ENCODE results near the gene UGT1A3.

The UGT1A3 gene

DNA sequence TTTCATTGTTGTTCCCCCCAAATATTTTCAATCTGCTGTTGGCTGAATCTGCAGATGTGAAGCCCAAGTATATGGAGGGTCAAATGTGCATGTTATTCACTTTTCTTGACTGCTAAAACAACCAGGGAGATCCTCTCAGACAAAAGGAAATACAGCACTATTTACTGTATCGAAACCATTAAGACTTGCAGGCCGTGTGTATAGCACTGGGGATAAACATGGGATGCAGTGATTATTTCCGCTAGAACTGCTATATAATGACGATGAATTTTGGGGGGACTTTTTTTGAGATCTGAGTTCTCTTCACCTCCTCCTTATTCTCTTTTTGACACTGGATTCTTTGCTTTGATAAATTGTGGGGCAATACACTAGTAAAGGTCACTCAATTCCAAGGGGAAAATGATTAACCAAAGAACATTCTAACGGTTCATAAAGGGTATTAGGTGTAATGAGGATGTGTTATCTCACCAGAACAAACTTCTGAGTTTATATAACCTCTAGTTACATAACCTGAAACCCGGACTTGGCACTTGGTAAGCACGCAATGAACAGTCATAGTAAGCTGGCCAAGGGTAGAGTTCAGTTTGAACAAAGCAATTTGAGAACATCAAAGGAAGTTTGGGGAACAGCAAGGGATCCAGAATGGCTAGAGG is 27.7 kb downstream of the UGT1A3 start:
- H3K4me2 ChIP-seq = no peak overlapping the region
- no peaks in the 10 kb centered on the region for H4K20me1 ChIP-seq
- H3K27me3 ChIP-seq = no peaks in the 10 kb centered on the region
- H3K9ac ChIP-seq = no peak overlapping the region
- no peaks in the 10 kb centered on the region for H3K36me3 ChIP-seq
- H3K9me3 ChIP-seq = peaks cover 20% of the 10 kb centered on the region
- H3K27ac ChIP-seq = no peak overlapping the region
- no peak overlapping the region for H3K4me3 ChIP-seq
- no peaks in the 10 kb centered on the region for H3K4me1 ChIP-seq
- TF ChIP-seq Cebpa-rat (IDR thresholded peaks at IDR 0.05) = no peak

DNA sequence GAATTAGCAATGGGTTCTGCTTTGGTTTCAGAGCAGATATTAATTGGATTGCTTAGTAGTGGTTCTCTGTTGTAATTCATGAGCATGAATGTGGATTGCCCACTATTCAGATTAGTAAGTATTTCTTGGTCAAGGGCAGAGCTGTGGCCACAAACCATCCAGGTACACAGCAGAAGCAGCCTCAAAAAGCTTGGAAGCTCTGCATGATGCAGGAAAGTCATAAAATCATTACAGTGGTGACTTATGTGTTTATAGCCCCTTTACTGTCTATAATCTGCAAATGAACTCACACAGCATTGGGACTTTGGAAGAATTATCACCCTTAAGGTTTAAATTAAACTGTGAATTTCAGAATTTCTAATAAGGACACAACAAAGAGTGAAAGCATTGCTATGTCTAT is 29.3 kb downstream of the UGT1A3 start:
- Histone ChIP-seq H3K27me3 (no peaks in the 10 kb centered on the region), H3K4me2 (no peak overlapping the region), H3K9ac (no peak overlapping the region), H3K9me3 (peaks cover 6% of the 10 kb centered on the region), H3K27ac (no peak overlapping the region), H4K20me1 (no peaks in the 10 kb centered on the region), H3K36me3 (no peaks in the 10 kb centered on the region), H3K4me3 (no peak overlapping the region), H3K4me1 (no peaks in the 10 kb centered on the region)
- TF ChIP-seq Cebpa-rat (IDR thresholded peaks at IDR 0.05) = no peak

DNA sequence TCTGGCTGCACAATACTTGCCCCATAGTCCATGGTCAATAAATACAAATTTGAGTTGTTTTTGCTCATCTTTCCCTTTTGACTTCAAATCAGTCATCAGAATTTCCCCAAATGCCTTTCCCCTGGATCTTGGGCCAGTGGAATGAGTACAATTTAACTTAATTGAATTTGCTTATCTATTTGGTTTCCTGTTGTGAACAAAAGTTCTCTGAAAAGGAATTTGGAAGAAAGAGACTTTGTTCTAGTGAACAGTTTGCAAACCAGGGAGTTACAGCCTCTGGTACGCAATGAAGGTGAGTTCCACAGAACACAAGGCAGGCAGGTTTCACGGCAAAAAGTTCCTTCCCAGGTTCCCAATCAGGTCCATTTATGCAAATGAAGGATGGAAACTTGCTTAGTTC is 30.0 kb downstream of the UGT1A3 start:
- no peak overlapping the region for H3K9ac ChIP-seq
- no peaks in the 10 kb centered on the region for H3K36me3 ChIP-seq
- H3K27ac ChIP-seq = no peak overlapping the region
- no peak overlapping the region for H3K4me3 ChIP-seq
- TF ChIP-seq Cebpa-rat (IDR thresholded peaks at IDR 0.05) = no peak
- peaks cover 5% of the 10 kb centered on the region; the same call in 1 of the 2 replicates for H3K9me3 ChIP-seq
- no peak overlapping the region for H3K4me2 ChIP-seq
- no peaks in the 10 kb centered on the region for H3K4me1 ChIP-seq
- H4K20me1 ChIP-seq = no peaks in the 10 kb centered on the region
- H3K27me3 ChIP-seq = no peaks in the 10 kb centered on the region

- H3K36me3 ChIP-seq = no peaks in the 10 kb centered on the region
Measured at GRCh38 chr2:233760043-233760442, 31.2 kb downstream of the UGT1A3 start, which contains the start of gene UGT1A1. Gene UGT1A1, plus strand, starts transcription at chr2:233760270. Its CDS starts 18 bp downstream, at chr2:233760288.

GRCh38 chr2:233761040-233761769 is 32.4 kb downstream of the UGT1A3 start:
- Histone ChIP-seq H3K4me2 (no peak overlapping the region), H3K9me3 (no peaks in the 10 kb centered on the region), H3K36me3 (no peaks in the 10 kb centered on the region), H4K20me1 (no peaks in the 10 kb centered on the region), H3K27me3 (no peaks in the 10 kb centered on the region), H3K9ac (no peak overlapping the region), H3K4me3 (no peak overlapping the region), H3K4me1 (no peaks in the 10 kb centered on the region), H3K27ac (no peak overlapping the region)
- TF ChIP-seq Cebpa-rat (IDR thresholded peaks at IDR 0.05) = no peak

More at GRCh38 chr2:233760043-233760442, 31.2 kb downstream of the UGT1A3 start, which contains the start of gene UGT1A1:
- Histone ChIP-seq H3K4me1 (no peaks in the 10 kb centered on the region), H3K9me3 (peaks cover 2% of the 10 kb centered on the region; the same call in 1 of the 2 replicates), H3K4me2 (no peak within 1 kb of the TSS), H4K20me1 (no peaks in the 10 kb centered on the region), H3K4me3 (no peak within 1 kb of the TSS), H3K27me3 (no peaks in the 10 kb centered on the region), H3K9ac (no peak within 1 kb of the TSS), H3K27ac (no peak within 1 kb of the TSS)
- TF ChIP-seq Cebpa-rat (IDR thresholded peaks at IDR 0.05) = no peak

DNA sequence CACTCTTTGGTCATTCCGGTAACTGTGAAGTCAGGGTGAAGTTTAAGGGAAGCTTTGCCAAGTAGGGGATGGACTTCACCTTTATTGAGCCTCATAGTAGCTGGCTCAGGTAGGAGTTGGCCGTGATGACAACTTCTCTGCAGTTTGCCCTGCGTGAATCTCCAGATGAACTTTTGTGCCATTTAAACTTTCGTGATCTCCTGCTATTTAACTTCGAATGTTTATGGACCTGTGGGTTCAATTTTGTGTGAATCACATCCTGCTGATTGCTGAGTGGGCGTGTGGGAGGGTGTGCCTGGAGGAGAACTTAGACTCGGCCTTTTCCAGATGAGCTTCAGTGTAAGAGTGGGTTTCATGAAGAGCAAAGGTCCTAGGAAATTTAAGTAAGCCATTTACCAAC is 35.4 kb downstream of the UGT1A3 start:
- H3K9me3 ChIP-seq = no peaks in the 10 kb centered on the region
- H3K36me3 ChIP-seq = no peaks in the 10 kb centered on the region
- TF ChIP-seq Cebpa-rat (IDR thresholded peaks at IDR 0.05) = no peak
- no peaks in the 10 kb centered on the region for H3K27me3 ChIP-seq
- no peak overlapping the region for H3K4me3 ChIP-seq
- H3K4me2 ChIP-seq = no peak overlapping the region
- no peaks in the 10 kb centered on the region for H4K20me1 ChIP-seq
- H3K27ac ChIP-seq = no peak overlapping the region
- H3K9ac ChIP-seq = no peak overlapping the region
- no peaks in the 10 kb centered on the region for H3K4me1 ChIP-seq

DNA sequence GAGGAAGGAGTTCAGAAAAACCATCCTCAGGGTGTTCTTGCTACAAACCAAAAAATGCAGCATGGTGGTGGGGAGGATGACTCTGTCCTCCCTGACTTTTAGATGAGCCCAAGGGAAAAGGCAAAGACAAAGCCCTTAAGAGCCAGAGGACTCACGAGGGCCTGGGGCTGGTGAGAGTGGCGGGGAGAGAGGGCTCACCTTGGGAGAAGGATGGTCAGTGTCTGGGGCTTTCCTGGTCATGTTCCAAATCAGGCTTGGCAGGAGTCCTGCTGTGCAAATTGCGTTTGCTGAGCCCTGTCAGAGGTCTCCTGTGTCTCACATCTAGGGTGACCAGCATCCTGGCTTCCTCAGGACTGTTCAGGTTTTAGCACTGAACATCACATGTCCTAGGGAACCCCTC is 35.9 kb downstream of the UGT1A3 start:
- H3K4me1 ChIP-seq = no peaks in the 10 kb centered on the region
- no peak for TF ChIP-seq Cebpa-rat (IDR thresholded peaks at IDR 0.05)
- H3K27ac ChIP-seq = no peak overlapping the region
- no peaks in the 10 kb centered on the region for H3K9me3 ChIP-seq
- H3K27me3 ChIP-seq = no peaks in the 10 kb centered on the region
- H3K9ac ChIP-seq = no peak overlapping the region
- no peak overlapping the region for H3K4me2 ChIP-seq
- H4K20me1 ChIP-seq = no peaks in the 10 kb centered on the region
- H3K4me3 ChIP-seq = no peak overlapping the region
- no peaks in the 10 kb centered on the region for H3K36me3 ChIP-seq

GRCh38 chr2:233766416-233766815 is 37.6 kb downstream of the UGT1A3 start:
- no peaks in the 10 kb centered on the region for H3K9me3 ChIP-seq
- no peak overlapping the region for H3K4me2 ChIP-seq
- H3K9ac ChIP-seq = no peak overlapping the region
- no peak overlapping the region for H3K4me3 ChIP-seq
- no peak overlapping the region for H3K27ac ChIP-seq
- H3K27me3 ChIP-seq = no peaks in the 10 kb centered on the region
- no peaks in the 10 kb centered on the region for H3K36me3 ChIP-seq
- TF ChIP-seq Cebpa-rat (IDR thresholded peaks at IDR 0.05) = no peak
- H3K4me1 ChIP-seq = no peaks in the 10 kb centered on the region
- H4K20me1 ChIP-seq = no peaks in the 10 kb centered on the region

DNA sequence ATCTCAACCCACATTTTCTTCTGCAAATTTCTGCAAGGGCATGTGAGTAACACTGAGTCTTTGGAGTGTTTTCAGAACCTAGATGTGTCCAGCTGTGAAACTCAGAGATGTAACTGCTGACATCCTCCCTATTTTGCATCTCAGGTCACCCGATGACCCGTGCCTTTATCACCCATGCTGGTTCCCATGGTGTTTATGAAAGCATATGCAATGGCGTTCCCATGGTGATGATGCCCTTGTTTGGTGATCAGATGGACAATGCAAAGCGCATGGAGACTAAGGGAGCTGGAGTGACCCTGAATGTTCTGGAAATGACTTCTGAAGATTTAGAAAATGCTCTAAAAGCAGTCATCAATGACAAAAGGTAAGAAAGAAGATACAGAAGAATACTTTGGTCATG is 39.2 kb downstream of the UGT1A3 start:
- H3K4me2 ChIP-seq = no peak overlapping the region
- H3K27ac ChIP-seq = no peak overlapping the region
- H3K9ac ChIP-seq = no peak overlapping the region
- H3K4me1 ChIP-seq = no peaks in the 10 kb centered on the region
- H3K36me3 ChIP-seq = no peaks in the 10 kb centered on the region
- no peaks in the 10 kb centered on the region for H3K9me3 ChIP-seq
- H3K4me3 ChIP-seq = no peak overlapping the region
- no peaks in the 10 kb centered on the region for H3K27me3 ChIP-seq
- no peaks in the 10 kb centered on the region for H4K20me1 ChIP-seq
- TF ChIP-seq Cebpa-rat (IDR thresholded peaks at IDR 0.05) = no peak

- no peak for TF ChIP-seq Cebpa-rat (IDR thresholded peaks at IDR 0.05)
- no peaks in the 10 kb centered on the region for H4K20me1 ChIP-seq
- no peaks in the 10 kb centered on the region for H3K4me1 ChIP-seq
- no peak overlapping the region for H3K4me3 ChIP-seq
- H3K9me3 ChIP-seq = no peaks in the 10 kb centered on the region
- H3K27me3 ChIP-seq = no peaks in the 10 kb centered on the region
- H3K27ac ChIP-seq = no peak overlapping the region
- H3K4me2 ChIP-seq = no peak overlapping the region
- H3K9ac ChIP-seq = no peak overlapping the region
- no peaks in the 10 kb centered on the region for H3K36me3 ChIP-seq
Measured at GRCh38 chr2:233769260-233769659, 40.4 kb downstream of the UGT1A3 start.
